Progenitor cell of endocrine pancreas (in vitro differentiated cells): Measurements from ENCODE around the gene ZNF407. TPM values are rescaled to one million over a fixed set of nuclear protein-coding genes. Genes with fewer than 3 reads are reported as not detected.
A peak's percentile ranks its signal among the peaks of the same experiment; 100 is the strongest.
"Not testable (repeated sequence)": the region's sequence is repeated elsewhere in the genome, so short reads cannot be mapped to it uniquely, and the experiment has no call there.

Experiments
- DNase-seq: peaks from one replicate; pipeline ENCODE4 v3.0.0; 2021; ENCODE audit warnings: low spot score; ENCODE audit not compliant: unreplicated experiment
- H3K27ac Mint-ChIP-seq: 2 replicates; pipeline ENCODE4 v1.8.0; 2021; ENCODE audit warnings: mild to moderate bottlenecking, moderate library complexity, mixed read lengths
- H3K27me3 Mint-ChIP-seq: 2 replicates; pipeline ENCODE4 v1.8.0; 2021; ENCODE audit warnings: mixed read lengths
- H3K36me3 Mint-ChIP-seq: 2 replicates; pipeline ENCODE4 v1.8.0; 2022; ENCODE audit warnings: mixed read lengths; ENCODE audit not compliant: insufficient read depth
- H3K4me1 Mint-ChIP-seq: 2 replicates; pipeline ENCODE4 v1.8.0; 2021; ENCODE audit warnings: low read depth, mixed read lengths
- H3K4me3 Mint-ChIP-seq: 2 replicates; pipeline ENCODE4 v1.8.0; 2021; ENCODE audit warnings: low read depth, mild to moderate bottlenecking, moderate library complexity, mixed read lengths
- H3K9me3 Mint-ChIP-seq: 2 replicates; pipeline ENCODE4 v1.8.0; 2021; ENCODE audit warnings: low read depth, mixed read lengths
- CTCF ChIP-seq: fragments of 200-600 bp; sonication (generic); IDR thresholded peaks from one replicate; pipeline ENCODE4 v1.5.0; 2021; ENCODE audit warnings: antibody characterized with exemption, mild to moderate bottlenecking; ENCODE audit not compliant: unreplicated experiment
- total RNA-seq: library from RNA; stranded (reverse); gene quantifications from 2 replicates; pipeline ENCODE4 v1.2.1, GENCODE V29; 2021

ZNF407 gene
- total RNA-seq, 1 donor from 2014 or later, result 18.1 TPM

- Mint-ChIP-seq H3K4me3 (no peak overlapping the region), H3K9me3 (peaks cover 8% of the 10 kb centered on the region), H3K4me1 (peaks cover 14% of the 10 kb centered on the region), H3K27ac (no peak overlapping the region), H3K27me3 (peaks cover 15% of the 10 kb centered on the region), H3K36me3 (peaks cover 2% of the 10 kb centered on the region)
- TF ChIP-seq CTCF, result no peak
- DNase-seq, result no peak
Measured at GRCh38 chr18:74563999-74564398, 33.7 kb upstream of the ZNF407 start.

GRCh38 chr18:74565164-74565563, 32.5 kb upstream of the ZNF407 start:
- Mint-ChIP-seq H3K4me1 (peaks cover 14% of the 10 kb centered on the region), H3K27me3 (peaks cover 16% of the 10 kb centered on the region)
- not testable (repeated sequence) for DNase-seq, H3K9me3 Mint-ChIP-seq, H3K27ac Mint-ChIP-seq, H3K36me3 Mint-ChIP-seq, H3K4me3 Mint-ChIP-seq

- H3K36me3 Mint-ChIP-seq, H3K27ac Mint-ChIP-seq, H3K9me3 Mint-ChIP-seq, H3K4me3 Mint-ChIP-seq, DNase-seq: not testable (repeated sequence)
- Mint-ChIP-seq H3K27me3 (peaks cover 16% of the 10 kb centered on the region), H3K4me1 (peaks cover 14% of the 10 kb centered on the region)
Measured at GRCh38 chr18:74565993-74566392, 31.7 kb upstream of the ZNF407 start.

- peak; percentile 15 for TF ChIP-seq CTCF
- Mint-ChIP-seq H3K36me3 (peaks cover 2% of the 10 kb centered on the region), H3K4me3 (no peak overlapping the region), H3K4me1 (peaks cover 4% of the 10 kb centered on the region), H3K27me3 (peaks cover 13% of the 10 kb centered on the region), H3K27ac (no peak overlapping the region), H3K9me3 (peaks cover 8% of the 10 kb centered on the region)
- DNase-seq, result no peak
Measured at GRCh38 chr18:74567822-74568221, 29.8 kb upstream of the ZNF407 start.

- DNase-seq, result no peak
- Mint-ChIP-seq H3K4me1 (no peaks in the 10 kb centered on the region), H3K27ac (no peak overlapping the region), H3K27me3 (peaks cover 13% of the 10 kb centered on the region), H3K36me3 (peaks cover 2% of the 10 kb centered on the region), H3K9me3 (peaks cover 8% of the 10 kb centered on the region), H3K4me3 (no peak overlapping the region)
- TF ChIP-seq CTCF, result no peak
Measured at GRCh38 chr18:74569401-74569800, 28.3 kb upstream of the ZNF407 start.

- no peak for DNase-seq
- Mint-ChIP-seq H3K36me3 (peaks cover 2% of the 10 kb centered on the region), H3K4me1 (no peaks in the 10 kb centered on the region), H3K27me3 (peaks cover 13% of the 10 kb centered on the region), H3K27ac (no peak overlapping the region), H3K9me3 (peaks cover 8% of the 10 kb centered on the region), H3K4me3 (no peak overlapping the region)
- no peak for TF ChIP-seq CTCF
Measured at GRCh38 chr18:74570266-74570665, 27.4 kb upstream of the ZNF407 start.
